ENCODE measurements around the gene NUDCD2. TPM values are rescaled to one million over a fixed set of nuclear protein-coding genes. Genes with fewer than 3 reads are reported as not detected.

NUDCD2 gene
- total and polyA plus RNA-seq, 4 donors = 3.8 to 25.0 (median 11.6) TPM

GRCh38 chr5:163447191-163447590 lies 12.7 kb downstream of the NUDCD2 start:
- Histone ChIP-seq H3K4me1 (ENCODE audit: control insufficient read depth in 5 of 5, insufficient read depth in 5 of 5, low read length in 5 of 5) (no peaks in the 10 kb centered on the region), H3K9me3 (ENCODE audit: control insufficient read depth in 4 of 4, insufficient read depth in 3 of 4, low read length in 3 of 4) (no peaks in the 10 kb centered on the region), H3K27me3 (ENCODE audit: control insufficient read depth in 3 of 3, insufficient read depth in 3 of 3, low read length in 2 of 3) (no peaks in the 10 kb centered on the region), H3K27ac (ENCODE audit: low read depth in 1 of 2, low read length in 1 of 2) (no peak overlapping the region), H3K36me3 (ENCODE audit: control insufficient read depth in 4 of 4, insufficient read depth in 4 of 4, low read length in 4 of 4) (peaks cover 6 to 41% (median 17%) of the 10 kb centered on the region in 4 donors), H3K4me3 (no peak overlapping the region), H3K9ac (ENCODE audit: insufficient read depth in 1 of 2, low read length in 2 of 2) (no peak overlapping the region)
- TF ChIP-seq, protein P1, sequence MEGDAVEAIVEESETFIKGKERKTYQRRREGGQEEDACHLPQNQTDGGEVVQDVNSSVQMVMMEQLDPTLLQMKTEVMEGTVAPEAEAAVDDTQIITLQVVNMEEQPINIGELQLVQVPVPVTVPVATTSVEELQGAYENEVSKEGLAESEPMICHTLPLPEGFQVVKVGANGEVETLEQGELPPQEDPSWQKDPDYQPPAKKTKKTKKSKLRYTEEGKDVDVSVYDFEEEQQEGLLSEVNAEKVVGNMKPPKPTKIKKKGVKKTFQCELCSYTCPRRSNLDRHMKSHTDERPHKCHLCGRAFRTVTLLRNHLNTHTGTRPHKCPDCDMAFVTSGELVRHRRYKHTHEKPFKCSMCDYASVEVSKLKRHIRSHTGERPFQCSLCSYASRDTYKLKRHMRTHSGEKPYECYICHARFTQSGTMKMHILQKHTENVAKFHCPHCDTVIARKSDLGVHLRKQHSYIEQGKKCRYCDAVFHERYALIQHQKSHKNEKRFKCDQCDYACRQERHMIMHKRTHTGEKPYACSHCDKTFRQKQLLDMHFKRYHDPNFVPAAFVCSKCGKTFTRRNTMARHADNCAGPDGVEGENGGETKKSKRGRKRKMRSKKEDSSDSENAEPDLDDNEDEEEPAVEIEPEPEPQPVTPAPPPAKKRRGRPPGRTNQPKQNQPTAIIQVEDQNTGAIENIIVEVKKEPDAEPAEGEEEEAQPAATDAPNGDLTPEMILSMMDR (IDR thresholded peaks at IDR 0.05; ENCODE audit: control extremely low read depth, extremely low read depth) = no peak
- no peak for DNase-seq
- ATAC-seq (ENCODE audit: insufficient read depth, low FRiP score) = no peak

GRCh38 chr5:163445345-163445744 lies 14.6 kb downstream of the NUDCD2 start:
- Histone ChIP-seq H3K4me3 (no peak overlapping the region), H3K9me3 (ENCODE audit: control insufficient read depth in 4 of 4, insufficient read depth in 3 of 4, low read length in 3 of 4) (no peaks in the 10 kb centered on the region), H3K9ac (ENCODE audit: insufficient read depth in 1 of 2, low read length in 2 of 2) (no peak overlapping the region), H3K4me1 (ENCODE audit: control insufficient read depth in 5 of 5, insufficient read depth in 5 of 5, low read length in 5 of 5) (peaks cover 0 to 4% (median 0%) of the 10 kb centered on the region in 5 donors), H3K27ac (ENCODE audit: low read depth in 1 of 2, low read length in 1 of 2) (no peak overlapping the region), H3K27me3 (ENCODE audit: control insufficient read depth in 3 of 3, insufficient read depth in 3 of 3, low read length in 2 of 3) (no peaks in the 10 kb centered on the region), H3K36me3 (ENCODE audit: control insufficient read depth in 4 of 4, insufficient read depth in 4 of 4, low read length in 4 of 4) (peaks cover 6 to 55% (median 18%) of the 10 kb centered on the region in 4 donors)
- ATAC-seq (ENCODE audit: insufficient read depth, low FRiP score) = no peak
- 93 to 99% methylated on average over 6 of the region's 6 CpGs for WGBS, 2 donors
- no peak for DNase-seq
- TF ChIP-seq, protein P1 (IDR thresholded peaks at IDR 0.05; ENCODE audit: control extremely low read depth, extremely low read depth) = no peak

GRCh38 chr5:163444526-163444925 lies 15.4 kb downstream of the NUDCD2 start:
- H3K27ac ChIP-seq (ENCODE audit: low read depth in 1 of 2, low read length in 1 of 2) = no peak overlapping the region
- no peak overlapping the region for H3K9ac ChIP-seq (ENCODE audit: insufficient read depth in 1 of 2, low read length in 2 of 2)
- no peak for DNase-seq
- no peaks in the 10 kb centered on the region for H3K27me3 ChIP-seq (ENCODE audit: control insufficient read depth in 3 of 3, insufficient read depth in 3 of 3, low read length in 2 of 3)
- H3K4me3 ChIP-seq = no peak overlapping the region
- peaks cover 6 to 59% (median 16%) of the 10 kb centered on the region in 4 donors for H3K36me3 ChIP-seq (ENCODE audit: control insufficient read depth in 4 of 4, insufficient read depth in 4 of 4, low read length in 4 of 4)
- ATAC-seq (ENCODE audit: insufficient read depth, low FRiP score) = no peak
- no peaks in the 10 kb centered on the region for H3K9me3 ChIP-seq (ENCODE audit: control insufficient read depth in 4 of 4, insufficient read depth in 3 of 4, low read length in 3 of 4)
- 96 to 100% methylated on average over 1 of the region's 1 CpG for WGBS, 2 donors
- TF ChIP-seq, protein P1 (IDR thresholded peaks at IDR 0.05; ENCODE audit: control extremely low read depth, extremely low read depth) = no peak
- H3K4me1 ChIP-seq (ENCODE audit: control insufficient read depth in 5 of 5, insufficient read depth in 5 of 5, low read length in 5 of 5) = peaks cover 0 to 7% (median 0%) of the 10 kb centered on the region in 5 donors

GRCh38 chr5:163440954-163441353 lies 18.9 kb downstream of the NUDCD2 start:
- ATAC-seq (ENCODE audit: insufficient read depth, low FRiP score) (no peak), DNase-seq (no peak)
- peaks cover 0 to 18% (median 12%) of the 10 kb centered on the region in 5 donors for H3K4me1 ChIP-seq (ENCODE audit: control insufficient read depth in 5 of 5, insufficient read depth in 5 of 5, low read length in 5 of 5)
- no peaks in the 10 kb centered on the region for H3K9me3 ChIP-seq (ENCODE audit: control insufficient read depth in 4 of 4, insufficient read depth in 3 of 4, low read length in 3 of 4)
- no peak overlapping the region for H3K27ac ChIP-seq (ENCODE audit: low read depth in 1 of 2, low read length in 1 of 2)
- H3K9ac ChIP-seq (ENCODE audit: insufficient read depth in 1 of 2, low read length in 2 of 2) = no peak overlapping the region
- no peaks in the 10 kb centered on the region for H3K27me3 ChIP-seq (ENCODE audit: control insufficient read depth in 3 of 3, insufficient read depth in 3 of 3, low read length in 2 of 3)
- WGBS, 2 donors = 98 to 99% methylated on average over 3 of the region's 3 CpGs
- peaks cover 2 to 40% (median 9%) of the 10 kb centered on the region in 4 donors for H3K36me3 ChIP-seq (ENCODE audit: control insufficient read depth in 4 of 4, insufficient read depth in 4 of 4, low read length in 4 of 4)
- TF ChIP-seq, protein P1 (IDR thresholded peaks at IDR 0.05; ENCODE audit: control extremely low read depth, extremely low read depth) = no peak
- H3K4me3 ChIP-seq = no peak overlapping the region

All from lung (tissue), 12 donors.